Fibroblast of lung (primary cell): ENCODE measurements around the gene COL1A1. TPM values are rescaled to one million over a fixed set of nuclear protein-coding genes. Genes with fewer than 3 reads are reported as not detected.

Experiments
- DNase-seq, 2 donors: peaks; one replicate each; pipeline versions ENCODE4 v3.0.0 to v3.0.0-alpha.2; 2010; ENCODE audit warnings: low read depth in 2 of 2
- H2AFZ ChIP-seq: 2 replicates; pipeline ENCODE4 v1.5.1; 2012; ENCODE audit warnings: low read length, control low read depth, inconsistent platforms
- H3K27ac ChIP-seq: 2 replicates; pipeline ENCODE4 v1.5.1; 2011; ENCODE audit warnings: low read length, control low read depth; ENCODE audit not compliant: insufficient read depth
- H3K27me3 ChIP-seq: 2 replicates; pipeline ENCODE4 v1.5.1; 2011; ENCODE audit warnings: mild to moderate bottlenecking, low read length; ENCODE audit not compliant: control insufficient read depth, insufficient read depth
- H3K36me3 ChIP-seq: 2 replicates; pipeline ENCODE4 v1.5.1; 2011; ENCODE audit warnings: low read length; ENCODE audit not compliant: control insufficient read depth, insufficient read depth
- H3K4me1 ChIP-seq: 2 replicates; pipeline ENCODE4 v1.5.1; 2011; ENCODE audit warnings: low read length; ENCODE audit not compliant: control insufficient read depth, insufficient read depth; ENCODE audit errors: extremely low read depth
- H3K4me2 ChIP-seq: 2 replicates; pipeline ENCODE4 v1.5.1; 2011; ENCODE audit warnings: low read length, control low read depth; ENCODE audit not compliant: insufficient read depth; ENCODE audit errors: extremely low read depth
- H3K4me3 ChIP-seq, 4 experiments: fragments of 200-600 bp in 1 of 4; sonication (generic) in 1 of 4; replicated peaks in 1 of 4; 2 replicates each; pipeline ENCODE4 v1.5.1; 2011 to 2016; ENCODE audit warnings: low read length in 4 of 4, low read depth in 3 of 4, mild to moderate bottlenecking in 3 of 4, control low read depth in 2 of 4, inconsistent platforms in 1 of 4, mixed read lengths in 1 of 4; ENCODE audit not compliant: insufficient read depth in 1 of 4; ENCODE audit errors: control extremely low read depth in 1 of 4
- H3K79me2 ChIP-seq: 2 replicates; pipeline ENCODE4 v1.5.1; 2012; ENCODE audit warnings: mild to moderate bottlenecking, low read length, inconsistent platforms; ENCODE audit not compliant: control insufficient read depth, insufficient read depth
- H3K9ac ChIP-seq: 2 replicates; pipeline ENCODE4 v1.5.1; 2011; ENCODE audit warnings: mild to moderate bottlenecking, low read length, control low read depth; ENCODE audit not compliant: insufficient read depth
- H3K9me3 ChIP-seq: 2 replicates; pipeline ENCODE4 v1.5.1; 2012; ENCODE audit warnings: low read depth, low read length; ENCODE audit not compliant: control insufficient read depth, insufficient read depth
- H4K20me1 ChIP-seq: 2 replicates; pipeline ENCODE4 v1.5.1; 2011; ENCODE audit warnings: low read length; ENCODE audit not compliant: control insufficient read depth, insufficient read depth; ENCODE audit errors: extremely low read depth
- EZH2 ChIP-seq: IDR thresholded peaks from 2 replicates; pipeline ENCODE4 v1.5.1; 2012; ENCODE audit warnings: low read length, control low read depth, mild to moderate bottlenecking; ENCODE audit errors: missing control alignments
- polyA plus RNA-seq, 2 donors: library from polyadenylated mRNA; depleted of rRNA in 1 of 2; stranded (reverse) in 1 of 2; unstranded in 1 of 2; fragments of >200 nt; gene quantifications; 2 replicates each; pipeline ENCODE4 v1.2.1, GENCODE V29; 2011 to 2012; ENCODE audit warnings: missing spikeins in 1 of 2
- total RNA-seq: library from RNA; depleted of rRNA; stranded (reverse); fragments of >200 nt; gene quantifications from 2 replicates; pipeline ENCODE4 v1.2.1, GENCODE V29; 2014
- TF ChIP-seq, protein P1 (sequence below), 2 donors: IDR thresholded peaks in 1 of 2; conservative IDR thresholded peaks in 1 of 2; 1 replicate in 1 of 2; 2 replicates in 1 of 2; pipeline ENCODE4 v1.5.1; 2011 to 2012; ENCODE audit warnings: low read length in 2 of 2, control low read depth in 1 of 2, inconsistent platforms in 1 of 2, low read depth in 1 of 2, mild to moderate bottlenecking in 1 of 2

COL1A1 gene
- total and polyA plus RNA-seq, 2 donors (not counting 1 experiment from before 2014, with no cell fraction given), result 541 to 584 TPM

- peak overlapping the region in 1 of 4 experiments; percentile 90 for H3K4me3 ChIP-seq
- no peak overlapping the region for H2AFZ ChIP-seq
- peaks cover 94% of the 10 kb centered on the region for H3K79me2 ChIP-seq
- peak overlapping the region; percentile 54 for H3K4me2 ChIP-seq
- H3K36me3 ChIP-seq, result peaks cover 81% of the 10 kb centered on the region
- no peak for TF ChIP-seq EZH2
- TF ChIP-seq, protein P1, sequence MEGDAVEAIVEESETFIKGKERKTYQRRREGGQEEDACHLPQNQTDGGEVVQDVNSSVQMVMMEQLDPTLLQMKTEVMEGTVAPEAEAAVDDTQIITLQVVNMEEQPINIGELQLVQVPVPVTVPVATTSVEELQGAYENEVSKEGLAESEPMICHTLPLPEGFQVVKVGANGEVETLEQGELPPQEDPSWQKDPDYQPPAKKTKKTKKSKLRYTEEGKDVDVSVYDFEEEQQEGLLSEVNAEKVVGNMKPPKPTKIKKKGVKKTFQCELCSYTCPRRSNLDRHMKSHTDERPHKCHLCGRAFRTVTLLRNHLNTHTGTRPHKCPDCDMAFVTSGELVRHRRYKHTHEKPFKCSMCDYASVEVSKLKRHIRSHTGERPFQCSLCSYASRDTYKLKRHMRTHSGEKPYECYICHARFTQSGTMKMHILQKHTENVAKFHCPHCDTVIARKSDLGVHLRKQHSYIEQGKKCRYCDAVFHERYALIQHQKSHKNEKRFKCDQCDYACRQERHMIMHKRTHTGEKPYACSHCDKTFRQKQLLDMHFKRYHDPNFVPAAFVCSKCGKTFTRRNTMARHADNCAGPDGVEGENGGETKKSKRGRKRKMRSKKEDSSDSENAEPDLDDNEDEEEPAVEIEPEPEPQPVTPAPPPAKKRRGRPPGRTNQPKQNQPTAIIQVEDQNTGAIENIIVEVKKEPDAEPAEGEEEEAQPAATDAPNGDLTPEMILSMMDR (conservative IDR thresholded peaks at IDR 0.05 in 1 of 2, IDR thresholded peaks at IDR 0.05 in 1 of 2; ENCODE audit: low read depth in 1 of 2, low read length in 2 of 2), result peak; percentile 32 to 38
- peaks cover 36% of the 10 kb centered on the region for H3K4me1 ChIP-seq
- H3K9me3 ChIP-seq, result no peaks in the 10 kb centered on the region
- peak in 1 of 2 donors; percentile 73 for DNase-seq
- H3K9ac ChIP-seq, result peak overlapping the region; percentile 4
- H3K27me3 ChIP-seq, result no peaks in the 10 kb centered on the region
- H4K20me1 ChIP-seq, result peaks cover 3% of the 10 kb centered on the region
- peak overlapping the region; percentile 58 for H3K27ac ChIP-seq
These were observed 6.2 kb downstream of the COL1A1 start for GRCh38 chr17:50194934-50195865.

- peaks cover 93% of the 10 kb centered on the region for H3K79me2 ChIP-seq
- no peak overlapping the region for H2AFZ ChIP-seq
- no peaks in the 10 kb centered on the region for H3K27me3 ChIP-seq
- peak overlapping the region; percentile 46 for H3K27ac ChIP-seq
- peak overlapping the region; percentile 28 for H3K9ac ChIP-seq
- no peak for TF ChIP-seq EZH2
- TF ChIP-seq, protein P1 (conservative IDR thresholded peaks at IDR 0.05 in 1 of 2, IDR thresholded peaks at IDR 0.05 in 1 of 2; ENCODE audit: low read depth in 1 of 2, low read length in 2 of 2), result no peak
- peak overlapping the region; percentile 3 for H3K4me2 ChIP-seq
- peaks cover 86% of the 10 kb centered on the region for H3K36me3 ChIP-seq
- peaks cover 3% of the 10 kb centered on the region for H4K20me1 ChIP-seq
- no peaks in the 10 kb centered on the region for H3K9me3 ChIP-seq
- peak overlapping the region in 1 of 4 experiments; percentile 90 for H3K4me3 ChIP-seq
- DNase-seq, result peak in 1 of 2 donors; percentile 54
- peaks cover 36% of the 10 kb centered on the region for H3K4me1 ChIP-seq
These were observed 7.1 kb downstream of the COL1A1 start for GRCh38 chr17:50194140-50194933.
